GM21529 (cell line): ENCODE measurements around the gene PIP5K1C.

Experiments used
- ATAC-seq: cut with Tn5 transposase; IDR thresholded peaks from one replicate; pipeline ENCODE4 v1.9.1; 2021; ENCODE audit not compliant: unreplicated experiment

PIP5K1C gene

DNA sequence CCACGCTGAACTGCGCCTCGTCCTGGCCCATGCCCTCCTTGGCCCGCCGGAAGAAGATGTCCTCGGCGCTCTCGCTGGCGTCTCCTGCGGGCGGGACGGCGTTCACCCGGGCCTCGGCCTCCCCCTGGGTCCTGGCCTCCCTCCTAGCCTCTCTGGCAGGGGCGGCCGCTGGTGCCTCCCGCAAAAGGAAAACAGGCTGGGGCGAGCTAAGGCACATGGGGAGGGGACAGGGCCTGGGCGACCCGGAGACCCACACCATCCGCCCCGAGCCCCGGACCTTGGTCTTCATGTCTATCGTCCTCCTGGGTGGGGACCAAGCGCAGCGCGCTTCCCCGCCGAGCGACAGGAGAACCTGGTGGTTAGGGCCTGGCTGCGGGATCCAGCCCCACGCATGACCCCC lies 87.9 kb downstream of the PIP5K1C start:
- no peak for ATAC-seq

- ATAC-seq = no peak
These were observed 88.4 kb downstream of the PIP5K1C start for GRCh38 chr19:3611841-3612240.

DNA sequence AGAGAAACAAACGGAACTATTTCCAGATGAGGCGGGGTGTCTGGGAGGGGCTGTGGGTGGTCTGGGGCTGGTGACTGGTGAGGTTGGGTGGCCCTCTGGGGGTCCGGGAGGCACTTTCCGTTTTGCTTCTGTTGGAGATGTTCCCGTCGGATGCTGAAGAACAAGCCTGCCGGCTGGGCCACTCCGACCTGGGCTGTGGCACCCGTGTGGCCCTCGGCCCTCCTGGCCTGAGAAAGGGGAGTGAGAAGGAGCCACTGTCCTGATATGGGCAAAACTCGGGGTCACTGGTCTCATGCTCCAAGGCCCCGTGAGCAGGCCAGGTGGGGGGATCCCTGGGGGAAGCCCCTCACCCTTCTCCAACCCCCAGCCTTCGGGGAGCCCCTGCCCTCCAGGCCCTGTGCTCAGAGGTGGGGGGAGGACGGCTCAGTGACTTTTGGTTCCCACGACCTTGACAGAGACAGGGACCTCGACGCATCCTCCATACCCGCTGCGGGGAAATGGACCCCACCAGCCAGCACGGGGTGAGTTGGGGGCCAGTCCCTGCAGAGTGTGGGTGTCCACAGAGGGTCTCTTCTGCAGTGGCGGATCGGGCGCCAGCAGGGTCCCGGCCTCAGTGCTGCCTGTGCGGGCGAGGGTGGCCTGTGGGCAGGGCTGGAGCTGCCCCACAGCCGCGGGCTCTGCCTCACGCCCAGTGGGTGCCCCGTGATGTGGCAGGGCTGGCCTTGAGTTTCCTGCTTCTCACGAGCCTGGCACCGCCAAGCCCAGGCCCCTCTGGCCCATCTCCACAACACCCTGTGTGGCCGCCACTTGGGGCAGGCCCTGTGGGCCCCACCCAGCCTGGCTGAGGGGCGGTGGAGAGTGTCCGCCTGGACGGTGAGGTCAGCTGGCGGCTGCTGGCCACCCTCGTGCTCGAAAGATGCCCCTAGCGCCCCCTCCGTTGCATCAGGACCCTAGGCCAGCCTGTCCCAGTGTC lies 89.2 kb downstream of the PIP5K1C start:
- ATAC-seq = no peak

DNA sequence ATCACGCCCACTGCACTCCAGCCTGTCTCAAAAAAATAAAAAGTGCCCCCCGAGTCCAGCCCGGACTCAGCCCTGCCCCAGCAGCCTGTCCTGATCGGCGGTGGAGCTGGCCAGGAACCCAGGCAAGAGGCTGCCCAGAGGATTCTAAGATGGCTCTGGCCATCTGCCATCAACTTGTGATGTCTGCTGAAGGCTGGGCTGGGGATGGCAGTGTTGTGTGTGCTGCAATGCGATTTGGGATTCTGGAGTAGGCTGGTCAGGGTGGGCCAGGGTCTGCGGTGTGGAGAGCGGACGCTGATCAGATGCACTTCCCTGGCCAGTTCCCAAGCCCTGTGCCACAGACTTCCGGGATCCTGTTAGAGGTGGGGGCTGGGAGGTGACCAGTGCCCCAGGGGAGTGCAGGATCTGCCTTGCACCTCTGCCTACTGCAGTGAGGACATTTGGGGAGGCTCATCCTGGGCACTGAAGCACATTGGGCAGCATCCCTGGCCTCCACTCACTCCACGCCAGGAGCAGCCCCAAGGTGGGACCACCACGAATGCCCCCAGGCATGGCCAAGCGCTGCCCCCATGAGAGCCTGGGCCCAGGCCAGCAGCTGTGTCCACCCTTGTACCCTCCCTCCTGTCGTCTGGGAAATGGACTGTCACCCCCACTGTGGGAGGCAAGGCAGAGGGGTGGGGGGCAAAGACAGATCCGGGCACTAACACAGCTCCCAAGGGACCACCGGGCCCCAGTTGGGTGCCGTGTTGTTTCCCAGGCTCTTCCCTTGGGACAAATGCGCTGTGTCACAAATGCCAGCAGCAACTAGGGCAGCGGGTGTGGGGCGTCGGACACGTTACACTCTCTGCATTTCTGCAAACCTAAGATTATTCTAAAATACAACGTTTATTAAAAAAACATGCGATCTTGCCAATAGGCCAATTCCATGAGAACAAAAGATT lies 90.2 kb downstream of the PIP5K1C start:
- ATAC-seq = no peak

DNA sequence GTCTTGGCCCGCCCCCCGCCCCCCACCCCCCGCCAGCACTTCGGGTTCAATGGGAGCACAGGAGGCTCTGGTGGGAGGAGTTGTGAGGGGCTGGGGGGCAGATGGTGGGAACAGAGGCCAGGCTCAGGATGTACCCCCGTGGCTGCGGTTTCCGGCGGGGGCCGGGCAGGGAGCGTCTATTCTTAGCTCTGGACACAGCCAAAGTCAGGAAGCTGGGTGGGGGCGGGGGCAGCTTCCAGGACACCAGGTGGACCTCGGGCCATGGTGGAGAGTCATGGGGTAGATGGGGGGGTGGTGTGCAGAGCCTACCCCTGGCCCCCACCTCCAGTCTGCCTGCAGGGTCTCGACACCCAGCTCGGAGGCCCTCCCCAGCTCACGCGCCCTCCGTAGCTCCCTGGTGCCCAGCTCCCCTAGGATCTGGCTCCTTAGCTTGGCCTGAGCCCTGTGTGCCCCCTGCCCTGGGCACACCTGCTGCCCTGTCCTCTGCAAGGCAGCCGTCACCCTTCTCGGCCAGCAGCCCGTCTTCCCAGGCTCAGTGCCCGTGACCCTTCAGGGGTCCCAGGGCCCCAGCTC lies 91.4 kb downstream of the PIP5K1C start:
- no peak for ATAC-seq

DNA sequence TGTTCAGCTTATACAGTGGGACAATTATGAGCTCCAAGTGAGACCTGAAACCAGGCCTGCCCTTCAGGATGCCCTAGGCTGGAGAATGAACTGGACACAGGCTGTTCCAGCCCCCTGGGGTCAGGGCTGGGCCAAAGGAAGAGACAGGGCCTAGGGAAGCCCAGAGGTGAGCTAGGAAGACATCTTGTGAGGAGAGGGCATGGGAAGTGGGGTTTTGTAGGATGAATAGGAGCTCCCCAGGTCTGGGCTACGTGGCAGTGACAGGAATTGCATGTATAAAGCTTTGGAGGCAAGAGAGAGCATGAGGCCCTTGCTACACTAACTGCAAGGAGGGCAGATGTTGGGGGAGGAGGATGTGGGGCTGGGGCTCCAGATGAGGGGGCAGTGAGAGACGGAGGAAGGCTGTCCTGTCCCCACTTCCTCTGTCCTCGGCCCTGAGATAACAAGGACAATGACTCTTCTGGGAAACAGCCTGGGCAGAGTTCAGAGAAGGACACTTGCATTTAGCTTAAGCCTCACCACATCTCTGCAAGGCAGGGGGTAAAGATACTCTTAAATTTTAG lies 92.1 kb downstream of the PIP5K1C start:
- no peak for ATAC-seq

DNA sequence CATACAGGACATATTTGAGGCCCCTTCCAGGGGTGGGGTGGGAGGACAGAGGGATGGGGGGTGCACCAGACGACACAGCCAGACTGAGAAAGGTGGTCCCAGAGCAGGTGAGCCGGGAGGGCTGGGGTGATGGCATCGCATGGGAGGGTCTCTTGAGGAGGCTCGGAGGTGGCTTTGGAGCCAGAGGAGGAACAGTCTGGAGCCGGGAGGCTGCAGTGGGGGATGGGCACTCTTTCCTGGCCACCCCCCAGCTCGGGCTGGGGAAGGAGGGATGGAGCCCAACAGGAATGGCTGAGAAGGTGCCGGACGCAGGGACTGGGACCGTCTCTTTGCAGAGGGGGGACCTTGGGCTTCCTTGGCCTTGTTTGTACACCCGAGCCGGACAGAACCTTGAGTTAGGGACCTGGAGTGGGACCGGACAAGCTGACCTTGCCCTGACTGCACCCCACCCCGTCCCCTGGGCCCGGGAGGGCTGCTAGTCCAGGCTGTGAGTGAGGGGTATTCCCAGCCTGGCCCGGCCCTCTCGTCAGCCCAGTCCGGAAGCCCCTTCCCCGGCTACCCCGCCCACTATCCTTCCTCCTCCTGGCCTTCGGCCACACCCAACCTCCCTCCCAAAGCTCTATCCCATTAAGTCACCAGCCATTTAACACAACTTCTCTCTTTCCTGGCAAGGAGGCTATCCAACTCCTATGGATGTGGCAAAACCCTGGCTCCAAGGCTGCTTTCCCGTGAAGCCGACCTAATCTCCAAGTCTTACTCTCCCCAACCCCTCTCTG lies 92.8 kb downstream of the PIP5K1C start:
- no peak for ATAC-seq

- no peak for ATAC-seq
These were observed 93.5 kb downstream of the PIP5K1C start, which contains the start of gene TBXA2R for GRCh38 chr19:3606690-3607289. TSS of gene TBXA2R (minus strand) at chr19:3606875. CDS start at chr19:3600634, 6,241 bp downstream.

DNA sequence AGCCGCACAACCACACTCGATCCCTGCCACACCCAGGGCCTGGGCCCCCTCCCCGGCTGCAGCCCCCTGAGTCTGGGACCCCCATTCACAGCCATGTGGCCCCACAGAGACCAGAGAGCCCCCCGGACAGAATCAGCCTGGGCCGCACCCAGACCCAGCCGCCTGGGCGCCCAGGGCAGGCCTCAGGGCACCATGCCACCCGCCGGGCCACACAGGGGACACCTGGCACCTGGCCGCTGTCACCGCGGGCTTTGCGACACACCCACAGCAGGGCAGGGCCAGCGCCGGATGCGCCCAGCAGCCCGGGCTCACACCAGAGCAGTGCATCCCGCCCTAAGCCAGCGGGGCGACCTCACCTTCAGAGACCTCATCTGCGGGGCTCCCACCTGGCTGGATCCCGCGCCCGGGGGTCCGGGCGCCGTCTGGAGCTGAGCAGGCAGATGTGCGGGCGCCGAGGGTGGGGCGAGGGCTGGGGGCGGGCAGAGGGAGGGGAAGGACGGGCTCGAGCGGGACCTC lies 94.0 kb downstream of the PIP5K1C start:
- no peak for ATAC-seq

DNA sequence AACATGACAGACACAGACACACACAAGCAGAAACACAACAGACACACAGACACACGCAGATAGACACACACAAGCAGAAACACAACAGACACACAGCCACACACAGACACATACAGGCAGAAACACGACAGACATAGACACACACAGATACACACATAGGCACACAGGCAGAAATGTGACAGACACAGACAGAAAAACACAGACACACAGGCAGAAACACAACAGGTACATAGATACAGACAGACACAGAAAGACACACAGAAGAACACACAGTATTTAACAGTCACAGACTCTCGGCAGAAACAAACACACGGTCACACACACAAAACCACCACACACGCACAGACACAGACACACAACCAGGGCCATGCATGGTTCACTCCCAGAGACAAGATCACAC lies 94.5 kb downstream of the PIP5K1C start:
- ATAC-seq = no peak

GRCh38 chr19:3605361-3605760 lies 94.9 kb downstream of the PIP5K1C start:
- ATAC-seq = no peak

DNA sequence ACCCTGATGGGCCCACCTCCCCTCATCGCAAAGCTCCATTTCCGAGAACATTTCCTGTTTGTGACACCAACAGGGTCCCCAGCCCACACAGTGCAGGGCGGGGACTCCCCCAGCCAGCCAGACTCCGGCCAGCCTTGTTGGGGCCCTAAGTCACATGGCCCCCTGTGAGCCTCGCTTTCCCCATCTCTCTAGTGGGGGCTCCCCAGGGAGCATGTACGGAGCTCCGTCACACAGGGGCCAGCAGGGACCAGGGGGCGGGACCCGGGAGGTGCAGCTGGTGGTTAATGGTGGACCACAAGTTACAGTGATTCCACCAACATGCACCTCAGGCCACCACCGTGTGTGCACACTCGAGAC lies 95.3 kb downstream of the PIP5K1C start:
- no peak for ATAC-seq

GRCh38 chr19:3604227-3604986 lies 95.9 kb downstream of the PIP5K1C start:
- ATAC-seq = no peak

- no peak for ATAC-seq
These were observed 97.0 kb downstream of the PIP5K1C start for GRCh38 chr19:3603121-3603811.

DNA sequence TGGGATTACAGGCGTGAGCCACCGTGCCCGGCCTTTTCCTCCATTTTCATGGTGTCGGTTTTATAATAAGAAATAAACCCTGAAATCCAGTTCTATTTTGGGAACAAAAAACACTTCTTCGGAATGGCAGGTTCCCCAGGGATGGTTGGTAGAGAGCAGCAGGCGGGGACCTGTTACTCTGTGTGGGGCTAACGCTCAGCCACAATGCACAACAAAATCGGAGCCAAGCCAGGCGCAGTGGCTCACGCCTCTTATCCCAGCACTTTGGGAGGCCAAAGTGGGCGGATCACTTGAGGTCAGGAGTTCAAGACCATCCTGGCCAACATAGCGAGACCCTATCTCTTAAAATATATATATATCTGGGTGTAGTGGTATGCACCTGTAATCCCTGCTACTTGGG lies 99.2 kb downstream of the PIP5K1C start:
- ATAC-seq = no peak

- ATAC-seq = no peak
These were observed 100.5 kb downstream of the PIP5K1C start for GRCh38 chr19:3599776-3600187.

GRCh38 chr19:3595521-3596061 lies 104.7 kb downstream of the PIP5K1C start:
- ATAC-seq = no peak

GRCh38 chr19:3593156-3593555 lies 107.1 kb downstream of the PIP5K1C start:
- ATAC-seq = no peak
